ENCODE results near the gene ELL.

- TF ChIP-seq POLR2AphosphoS5 (IDR thresholded peaks at IDR 0.05), result no peak
- TF ChIP-seq, protein P1, sequence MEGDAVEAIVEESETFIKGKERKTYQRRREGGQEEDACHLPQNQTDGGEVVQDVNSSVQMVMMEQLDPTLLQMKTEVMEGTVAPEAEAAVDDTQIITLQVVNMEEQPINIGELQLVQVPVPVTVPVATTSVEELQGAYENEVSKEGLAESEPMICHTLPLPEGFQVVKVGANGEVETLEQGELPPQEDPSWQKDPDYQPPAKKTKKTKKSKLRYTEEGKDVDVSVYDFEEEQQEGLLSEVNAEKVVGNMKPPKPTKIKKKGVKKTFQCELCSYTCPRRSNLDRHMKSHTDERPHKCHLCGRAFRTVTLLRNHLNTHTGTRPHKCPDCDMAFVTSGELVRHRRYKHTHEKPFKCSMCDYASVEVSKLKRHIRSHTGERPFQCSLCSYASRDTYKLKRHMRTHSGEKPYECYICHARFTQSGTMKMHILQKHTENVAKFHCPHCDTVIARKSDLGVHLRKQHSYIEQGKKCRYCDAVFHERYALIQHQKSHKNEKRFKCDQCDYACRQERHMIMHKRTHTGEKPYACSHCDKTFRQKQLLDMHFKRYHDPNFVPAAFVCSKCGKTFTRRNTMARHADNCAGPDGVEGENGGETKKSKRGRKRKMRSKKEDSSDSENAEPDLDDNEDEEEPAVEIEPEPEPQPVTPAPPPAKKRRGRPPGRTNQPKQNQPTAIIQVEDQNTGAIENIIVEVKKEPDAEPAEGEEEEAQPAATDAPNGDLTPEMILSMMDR (IDR thresholded peaks at IDR 0.05), result peak in 2 of 5 experiments; percentile 21 to 23
- no peak for TF ChIP-seq POLR2A (IDR thresholded peaks at IDR 0.05)
Measured at GRCh38 chr19:18440415-18440877, 81.4 kb downstream of the ELL start.

Measured in transverse colon (tissue), 4 donors.